HG03565 (cell line): ENCODE data around the gene YWHAB.

Source experiments
- ATAC-seq: cut with Tn5 transposase; IDR thresholded peaks from one replicate; pipeline ENCODE4 v1.9.1; 2021; ENCODE audit warnings: mild to moderate bottlenecking, moderate library complexity; ENCODE audit not compliant: unreplicated experiment

YWHAB gene

DNA sequence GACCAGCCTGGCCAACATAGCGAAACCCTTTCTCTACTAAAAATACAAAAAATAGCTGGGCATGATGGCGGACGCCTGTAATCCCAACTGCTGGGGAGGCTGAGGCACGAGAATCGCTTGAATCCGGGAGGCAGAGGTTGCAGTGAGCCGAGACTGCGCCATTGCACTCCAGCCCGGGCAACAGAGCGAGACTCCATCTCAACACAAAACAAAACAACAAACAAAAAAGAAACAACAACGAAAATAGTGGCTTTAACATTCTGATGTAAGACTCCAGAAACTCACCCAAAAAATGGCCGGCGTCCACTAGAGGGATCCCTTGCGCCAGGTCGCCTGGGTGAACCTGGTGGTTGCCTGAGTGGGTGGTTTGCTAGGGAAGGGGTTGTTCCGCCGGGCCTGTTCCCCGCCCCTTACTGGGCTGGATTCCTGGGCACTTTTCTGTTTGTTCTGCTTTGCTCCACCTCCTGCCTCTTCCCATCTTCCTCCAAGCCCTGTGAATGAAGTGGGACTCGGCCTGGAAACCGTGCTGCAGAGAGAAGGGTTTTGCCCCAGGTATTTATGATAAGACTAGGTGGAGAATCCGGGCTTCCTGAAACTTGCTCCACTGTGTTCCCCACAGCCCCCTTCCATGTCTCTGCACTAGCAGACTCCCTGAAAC is 25.9 kb downstream of the YWHAB start:
- ATAC-seq: no peak

DNA sequence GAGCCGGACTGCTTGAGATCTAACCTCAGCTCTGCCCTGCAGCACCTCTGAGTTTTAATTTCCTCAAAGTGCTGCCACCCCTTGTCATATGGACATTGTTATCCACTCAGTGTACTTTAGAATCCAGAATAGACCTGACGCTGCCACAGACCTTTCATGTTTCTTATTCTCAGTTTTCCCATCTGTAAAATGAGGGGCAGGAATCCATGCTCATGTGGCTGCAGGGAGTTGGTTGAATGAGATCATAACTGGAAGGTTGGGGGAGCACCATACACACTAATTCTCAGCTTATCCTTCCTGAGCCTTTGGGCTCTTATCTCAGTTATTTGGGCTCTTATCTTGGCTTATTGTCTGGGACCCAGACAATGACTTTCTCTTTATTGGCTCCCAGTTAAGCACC is 26.7 kb downstream of the YWHAB start:
- ATAC-seq: no peak

DNA sequence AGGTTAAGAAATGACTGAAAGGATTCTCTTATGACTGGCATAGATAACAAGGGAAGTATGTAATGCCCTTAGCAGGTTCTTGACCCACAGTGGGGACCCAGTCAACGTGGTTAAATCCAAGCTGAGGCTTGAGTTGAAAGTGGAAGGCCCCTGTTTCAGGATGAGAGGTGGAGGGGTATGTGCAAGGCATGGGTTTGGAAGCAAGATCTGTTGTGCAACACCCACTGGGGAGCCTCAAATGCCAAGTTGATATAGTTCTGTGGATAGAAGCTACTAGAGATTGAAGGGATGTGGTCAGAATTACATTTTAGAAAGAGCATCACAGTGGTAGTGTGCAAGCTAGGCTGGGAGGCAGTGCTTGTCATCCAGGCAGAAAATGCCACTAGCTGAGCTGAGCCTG is 29.4 kb downstream of the YWHAB start:
- ATAC-seq: no peak

DNA sequence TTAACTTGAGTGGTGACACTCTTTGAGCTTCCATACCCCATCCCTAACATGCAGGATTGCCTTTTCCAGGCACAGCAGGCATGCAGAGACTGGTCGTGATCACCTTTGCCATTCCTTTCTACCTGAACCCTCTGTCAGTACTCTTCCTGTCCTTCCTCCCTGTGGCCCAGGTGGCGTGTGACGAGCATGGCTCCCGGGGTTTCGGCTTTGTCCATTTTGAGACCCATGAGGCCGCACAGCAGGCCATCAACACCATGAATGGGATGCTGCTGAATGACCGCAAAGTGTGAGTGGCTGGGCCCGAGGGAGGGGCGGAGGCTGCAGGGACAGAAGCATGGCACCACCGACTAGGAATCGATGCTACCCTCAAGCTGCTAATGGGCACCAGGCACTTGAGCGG is 31.1 kb downstream of the YWHAB start:
- no peak for ATAC-seq

DNA sequence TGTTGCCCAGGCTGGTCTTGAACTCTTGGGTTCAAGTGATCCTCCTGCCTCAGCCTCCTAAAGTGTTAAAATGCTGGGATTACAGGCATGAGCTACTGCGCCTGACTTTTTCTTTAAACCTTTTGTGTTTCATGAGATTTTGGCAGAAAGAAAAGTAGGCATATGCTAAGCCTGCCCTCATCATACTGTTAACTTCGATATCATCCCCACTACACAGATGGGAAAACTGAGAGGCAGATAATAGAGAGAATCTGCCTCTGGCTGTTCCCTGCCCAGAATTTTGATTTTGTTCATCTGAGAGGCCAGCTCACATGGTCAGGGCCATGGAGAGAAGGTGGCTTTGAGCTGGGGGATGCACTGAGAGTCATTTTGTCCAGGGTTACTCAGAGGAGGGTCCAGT is 31.9 kb downstream of the YWHAB start:
- ATAC-seq: no peak

DNA sequence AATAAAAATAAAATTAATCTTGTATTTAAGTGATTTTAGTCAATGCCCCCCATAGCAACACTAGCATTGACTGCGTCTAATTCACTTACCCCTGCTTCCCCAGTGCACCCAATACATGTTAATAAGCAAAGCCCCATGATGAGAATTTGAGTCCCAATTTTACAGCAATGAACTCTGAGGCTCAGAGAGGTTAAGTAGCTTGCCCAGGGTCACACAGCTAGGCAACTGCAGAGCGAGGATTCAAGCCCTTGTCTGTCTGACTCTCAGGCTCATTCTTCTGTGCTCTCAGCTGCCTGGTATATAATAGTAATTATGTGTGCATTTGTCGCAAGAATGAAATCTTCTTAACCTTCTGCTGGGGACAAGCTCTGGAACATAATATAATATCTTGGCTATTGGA is 32.8 kb downstream of the YWHAB start:
- ATAC-seq: no peak

DNA sequence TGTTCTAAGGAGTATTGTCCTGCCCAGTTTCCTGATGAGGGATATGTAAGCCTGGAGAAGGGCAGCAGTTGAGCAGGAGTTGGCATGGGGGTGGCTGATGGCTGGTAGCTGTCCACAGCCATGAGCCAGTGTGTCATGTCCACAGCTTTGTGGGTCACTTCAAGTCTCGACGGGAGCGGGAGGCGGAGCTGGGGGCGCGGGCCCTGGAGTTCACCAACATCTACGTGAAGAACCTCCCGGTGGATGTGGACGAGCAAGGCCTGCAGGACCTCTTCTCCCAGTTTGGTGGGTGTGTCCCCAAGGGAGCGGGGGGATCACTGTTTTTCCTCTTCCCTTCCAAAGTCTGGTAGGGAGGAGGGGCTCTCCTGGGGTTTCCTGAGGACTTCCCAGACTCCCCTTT is 33.3 kb downstream of the YWHAB start:
- ATAC-seq: no peak

DNA sequence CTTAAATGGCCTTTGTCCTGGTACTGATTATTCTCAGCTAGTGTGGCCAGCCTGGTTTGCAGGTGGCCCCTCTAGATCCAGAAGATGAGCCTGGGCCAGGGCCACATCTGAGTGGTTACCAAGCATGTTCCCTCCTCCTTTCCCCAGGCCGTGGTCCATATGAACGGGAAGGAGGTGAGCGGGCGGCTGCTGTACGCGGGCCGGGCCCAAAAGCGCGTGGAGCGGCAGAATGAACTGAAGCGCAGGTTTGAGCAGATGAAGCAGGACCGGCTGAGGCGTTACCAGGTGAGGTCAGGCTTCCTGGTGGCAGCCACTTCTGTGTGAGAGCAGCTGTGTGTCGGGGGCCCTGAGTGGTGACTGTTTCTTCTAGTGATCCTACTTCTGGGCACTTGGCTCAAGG is 35.9 kb downstream of the YWHAB start:
- ATAC-seq: no peak

DNA sequence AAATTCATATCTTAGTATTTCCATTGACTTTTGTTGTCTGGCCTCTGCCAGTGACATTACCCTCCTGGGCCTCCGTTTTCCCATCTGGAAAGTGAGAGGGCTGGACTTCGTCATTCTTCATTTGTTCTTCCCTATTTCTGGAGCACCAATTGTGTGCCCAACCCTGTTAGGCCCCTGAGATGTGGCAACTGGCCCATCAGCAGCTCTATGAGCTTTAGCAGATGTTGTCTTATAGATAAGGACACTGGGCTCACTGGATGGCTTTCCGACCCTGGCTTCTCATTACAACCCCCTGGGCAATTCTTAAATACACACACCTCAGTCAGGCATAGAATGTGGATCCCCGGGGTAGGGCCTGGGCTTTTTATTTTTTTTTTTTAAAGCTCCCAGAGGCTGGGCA is 39.0 kb downstream of the YWHAB start:
- ATAC-seq: no peak

DNA sequence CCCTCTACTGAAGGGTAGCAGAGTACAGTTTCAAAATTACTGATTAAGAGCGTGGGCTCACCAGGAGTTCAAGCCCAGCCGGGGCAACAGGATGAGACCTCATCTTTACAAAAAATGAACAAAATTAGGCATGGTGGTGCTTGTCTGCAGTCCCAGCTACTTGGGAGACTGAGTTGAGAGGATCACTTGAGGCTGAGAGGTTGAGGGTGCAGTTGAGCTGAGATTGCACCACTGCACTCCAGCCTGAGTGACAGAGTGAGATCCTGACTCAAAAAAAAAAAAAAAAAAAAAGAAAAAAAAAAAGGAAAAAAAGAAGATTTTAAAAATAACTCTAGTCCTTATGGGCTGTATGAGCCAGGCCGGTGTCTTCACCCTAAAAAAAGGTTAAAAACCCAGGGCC is 43.1 kb downstream of the YWHAB start:
- ATAC-seq: no peak

DNA sequence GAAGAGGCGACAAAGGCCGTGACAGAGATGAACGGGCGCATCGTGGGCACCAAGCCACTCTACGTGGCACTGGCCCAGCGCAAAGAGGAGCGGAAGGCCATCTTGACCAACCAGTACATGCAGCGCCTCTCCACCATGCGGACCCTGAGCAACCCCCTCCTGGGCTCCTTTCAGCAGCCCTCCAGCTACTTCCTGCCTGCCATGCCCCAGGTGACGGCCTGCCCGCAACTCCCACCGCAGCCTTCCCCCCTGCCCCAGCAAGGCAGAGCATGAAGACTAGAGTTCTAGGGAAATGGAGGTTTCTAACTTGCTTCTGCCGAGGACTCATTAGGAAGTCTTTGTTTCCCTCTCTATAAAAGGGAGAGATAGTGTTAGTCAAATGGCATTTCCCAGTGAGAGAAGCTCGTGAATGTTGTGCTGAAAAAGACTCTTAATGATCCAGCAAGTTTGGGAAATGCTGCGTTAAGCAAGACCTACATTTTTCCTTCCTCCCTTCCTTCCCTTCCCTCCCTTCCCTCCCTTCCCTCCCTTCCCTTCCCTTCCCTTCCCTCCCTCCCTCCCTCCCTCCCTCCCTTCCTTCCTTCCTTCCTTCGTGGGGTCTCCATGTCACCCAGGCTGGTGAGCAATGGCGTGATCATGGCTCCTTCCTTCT is 45.1 kb downstream of the YWHAB start:
- no peak for ATAC-seq

DNA sequence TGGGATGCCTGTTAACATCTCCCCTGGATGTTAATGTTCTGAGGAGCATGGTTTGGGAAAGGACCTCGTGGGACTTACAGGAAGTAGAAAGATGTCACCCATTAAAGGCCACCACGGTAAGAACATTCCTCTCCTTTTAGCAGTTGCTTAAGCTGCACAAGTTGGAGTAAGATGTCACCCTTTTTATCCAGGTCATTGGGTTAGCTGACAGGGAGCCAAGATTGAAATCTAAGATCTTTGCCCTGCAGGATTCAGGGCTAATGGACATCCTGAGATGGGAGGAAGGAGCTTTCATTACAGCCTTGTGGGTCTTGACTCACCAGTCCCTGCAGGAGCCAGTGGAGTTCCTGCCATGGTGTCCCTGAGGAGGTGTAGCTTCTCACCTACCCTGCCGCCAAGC is 46.4 kb downstream of the YWHAB start:
- no peak for ATAC-seq

DNA sequence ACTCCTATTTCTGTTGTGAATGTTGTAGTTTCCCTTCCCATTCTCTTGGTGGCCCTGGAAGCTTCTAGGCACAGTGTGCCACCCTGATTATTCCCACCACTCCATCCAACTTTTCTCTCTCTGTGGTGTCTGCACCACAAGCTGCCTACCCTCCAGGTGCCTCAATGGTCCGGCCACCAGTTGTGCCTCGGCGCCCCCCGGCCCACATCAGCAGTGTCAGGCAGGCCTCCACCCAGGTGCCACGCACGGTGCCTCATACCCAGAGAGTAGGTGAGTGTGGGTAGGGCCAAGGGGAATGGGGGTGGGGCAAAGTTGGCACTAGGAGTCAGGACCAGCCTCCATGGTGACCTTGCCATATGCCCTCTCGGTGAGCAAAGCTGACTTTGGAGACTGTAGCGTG is 47.4 kb downstream of the YWHAB start:
- ATAC-seq: no peak

DNA sequence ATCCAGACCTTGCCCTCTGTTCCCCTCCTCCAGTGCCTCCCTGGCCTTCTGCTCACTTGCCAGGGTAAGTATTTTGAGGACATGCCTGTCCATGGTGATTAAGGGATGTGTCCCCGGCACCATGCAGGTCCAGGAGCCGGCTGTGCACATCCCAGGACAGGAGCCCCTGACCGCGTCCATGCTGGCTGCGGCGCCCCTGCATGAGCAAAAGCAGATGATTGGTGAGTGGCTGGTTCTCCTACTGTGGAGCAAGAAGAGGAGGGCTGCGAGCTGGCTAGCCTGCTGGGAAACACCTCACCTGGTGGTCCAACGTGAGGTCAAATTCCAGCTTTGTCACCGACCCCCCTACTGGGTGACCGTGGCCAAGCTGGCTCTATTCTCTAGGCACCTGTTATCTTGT is 51.0 kb downstream of the YWHAB start:
- no peak for ATAC-seq

DNA sequence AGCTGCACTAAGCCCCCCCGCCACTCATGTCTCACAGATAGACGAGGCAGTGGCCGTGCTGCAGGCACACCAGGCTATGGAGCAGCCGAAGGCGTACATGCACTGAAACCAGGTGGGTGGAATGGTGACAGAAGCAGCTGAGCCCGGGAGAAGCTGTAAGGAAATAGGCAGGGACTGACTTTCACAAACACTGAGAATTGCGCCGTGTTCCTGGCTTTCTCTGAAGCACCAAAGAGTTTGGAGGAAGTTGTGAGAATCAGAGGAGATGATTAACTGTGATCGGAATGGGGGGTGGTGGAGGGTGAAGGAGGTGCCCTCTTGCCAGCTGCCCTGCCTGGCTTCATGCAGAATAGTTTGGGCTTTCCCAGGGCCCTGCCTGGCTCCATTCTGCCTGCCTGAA is 53.1 kb downstream of the YWHAB start:
- ATAC-seq: no peak

DNA sequence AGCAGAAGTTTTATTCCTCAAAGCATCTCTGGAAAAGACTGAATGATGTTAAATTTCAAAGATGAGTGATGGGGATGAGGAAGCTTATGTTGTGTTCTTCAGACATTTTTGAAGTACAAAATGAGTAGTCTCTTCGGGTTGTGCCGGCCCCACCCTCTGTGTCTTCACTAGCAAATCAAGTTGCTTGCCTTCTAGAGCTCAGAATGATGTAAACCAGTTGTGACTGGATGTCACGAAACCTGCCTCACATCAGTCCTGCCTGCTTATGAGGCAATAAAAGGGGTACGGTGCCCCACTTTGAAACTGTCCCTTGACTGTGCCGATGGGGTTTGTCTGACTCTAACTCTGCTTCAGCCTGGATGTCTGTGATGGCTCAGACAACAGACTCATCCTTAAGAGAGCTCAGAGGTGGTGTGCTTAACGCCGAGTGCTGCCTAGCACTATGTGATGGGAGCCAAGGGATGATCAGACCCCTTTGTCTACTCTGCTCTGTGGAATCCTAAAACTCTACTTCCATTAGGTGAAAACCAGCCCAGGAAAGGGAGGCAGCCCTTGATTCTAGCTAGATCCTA is 55.7 kb downstream of the YWHAB start:
- ATAC-seq: no peak

DNA sequence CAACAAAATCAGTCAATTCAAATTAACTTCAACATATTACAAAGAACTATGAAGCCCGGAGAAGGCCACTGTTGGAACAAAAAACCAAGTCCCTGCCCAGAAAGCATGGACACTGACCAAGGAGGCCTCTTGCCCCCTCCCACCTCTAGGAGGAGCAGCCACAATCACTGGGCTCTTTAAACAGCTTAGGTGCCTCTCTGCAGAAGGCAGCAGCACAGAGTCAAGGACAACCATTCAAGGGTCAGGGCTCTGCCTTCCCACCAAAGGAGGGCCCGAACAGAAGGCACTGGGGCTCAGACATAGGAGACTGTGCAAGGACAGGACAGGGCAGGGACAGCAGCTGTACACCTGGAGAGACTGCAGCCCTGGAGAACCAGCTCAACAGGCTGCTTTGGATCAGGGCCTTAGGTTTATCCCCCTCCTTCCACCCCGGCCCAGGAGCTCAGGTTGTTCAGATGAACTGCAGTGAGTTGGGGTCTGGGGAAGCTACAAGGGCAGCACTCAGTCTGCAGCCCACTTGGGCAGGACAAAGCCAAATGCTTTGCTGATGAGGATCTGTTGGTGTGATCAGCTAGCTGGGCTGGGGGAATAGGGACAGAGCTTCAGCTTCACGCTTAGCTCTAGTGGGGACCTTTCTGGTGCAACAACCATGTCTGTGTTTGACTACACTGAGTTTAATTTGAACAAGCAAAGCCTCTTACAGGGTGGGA is 56.9 kb downstream of the YWHAB start:
- ATAC-seq: no peak

DNA sequence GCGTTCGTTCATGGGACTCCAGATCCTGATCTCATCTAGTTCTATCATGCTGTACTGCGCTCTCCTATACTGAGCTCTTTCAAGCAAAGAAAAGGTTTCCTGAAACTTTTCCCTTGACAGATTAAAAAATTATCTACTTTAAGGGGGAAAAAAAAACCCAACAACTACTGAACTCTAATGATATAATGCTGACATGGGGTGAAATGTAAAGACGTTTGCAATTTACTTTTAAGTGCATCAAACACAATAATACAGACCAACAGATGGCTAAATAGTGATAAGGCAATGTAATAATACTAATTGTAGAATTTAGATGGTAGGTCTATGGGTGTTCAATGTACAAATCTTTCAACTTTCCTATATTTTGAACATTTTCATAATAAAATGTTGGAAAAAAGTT is 58.3 kb downstream of the YWHAB start:
- no peak for ATAC-seq

DNA sequence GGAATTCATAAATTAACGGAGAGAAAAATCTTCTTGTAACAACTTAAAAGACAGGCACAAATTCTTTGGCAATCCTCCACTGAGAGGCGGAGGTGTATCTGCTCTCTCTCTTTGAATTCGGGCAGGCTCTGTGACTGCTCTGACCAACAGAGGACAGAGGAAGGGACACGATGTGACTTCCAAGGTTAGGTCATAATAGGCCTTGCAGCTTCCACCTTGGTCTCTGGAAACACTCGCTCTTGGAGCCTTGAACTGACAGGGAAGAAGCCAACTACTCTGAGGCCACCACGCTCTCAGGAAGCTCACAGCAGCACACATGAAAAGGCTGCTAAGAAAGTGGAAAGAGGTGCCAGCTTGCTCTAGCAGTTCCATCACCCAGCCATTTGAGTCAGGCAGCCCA is 59.8 kb downstream of the YWHAB start:
- ATAC-seq: no peak

DNA sequence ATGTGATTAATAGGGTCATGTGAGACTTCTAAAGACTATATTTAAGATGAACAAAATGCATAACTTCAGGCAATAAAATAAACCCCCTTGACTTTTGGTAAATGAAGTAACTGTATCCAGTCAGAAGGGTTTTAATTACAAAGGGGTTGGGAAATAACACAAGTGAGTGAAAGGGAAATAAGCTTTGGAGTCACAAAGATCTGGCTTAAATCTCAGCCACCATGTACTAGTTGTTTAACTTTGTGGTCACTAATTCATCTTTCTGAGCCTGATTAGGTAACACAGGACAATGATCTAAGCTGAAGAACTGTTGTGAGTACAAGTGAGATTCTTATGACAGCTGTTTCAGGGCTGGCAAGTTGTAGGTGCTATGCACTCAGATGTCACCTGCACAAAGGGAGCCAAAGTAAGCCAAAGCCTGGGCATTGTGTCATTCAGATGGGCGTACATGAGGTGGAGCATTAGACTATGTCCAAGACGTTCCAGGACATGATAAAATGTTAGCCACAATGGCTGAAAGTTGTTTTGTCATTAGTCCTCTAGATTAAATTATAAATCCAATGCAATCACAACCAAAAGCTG is 60.9 kb downstream of the YWHAB start:
- no peak for ATAC-seq

DNA sequence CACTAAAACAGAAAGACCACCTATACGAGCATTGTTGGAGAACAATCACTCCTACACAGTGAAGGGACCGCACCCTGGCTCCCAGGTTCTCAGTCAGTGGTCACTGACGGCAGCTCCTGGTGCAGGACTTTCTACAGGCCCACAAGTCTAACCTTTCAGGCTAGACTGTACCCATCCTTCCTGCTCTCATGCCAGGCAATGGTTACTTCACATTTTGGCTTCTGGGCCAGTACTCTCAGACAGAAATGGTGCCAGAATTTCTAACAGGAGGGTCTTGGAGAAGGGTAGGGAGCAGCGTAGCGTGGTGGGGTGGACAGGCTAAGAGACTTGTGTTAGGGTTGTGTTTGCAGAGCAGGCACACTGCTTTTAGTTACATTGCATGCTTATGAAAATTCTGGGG is 62.6 kb downstream of the YWHAB start:
- ATAC-seq: no peak

DNA sequence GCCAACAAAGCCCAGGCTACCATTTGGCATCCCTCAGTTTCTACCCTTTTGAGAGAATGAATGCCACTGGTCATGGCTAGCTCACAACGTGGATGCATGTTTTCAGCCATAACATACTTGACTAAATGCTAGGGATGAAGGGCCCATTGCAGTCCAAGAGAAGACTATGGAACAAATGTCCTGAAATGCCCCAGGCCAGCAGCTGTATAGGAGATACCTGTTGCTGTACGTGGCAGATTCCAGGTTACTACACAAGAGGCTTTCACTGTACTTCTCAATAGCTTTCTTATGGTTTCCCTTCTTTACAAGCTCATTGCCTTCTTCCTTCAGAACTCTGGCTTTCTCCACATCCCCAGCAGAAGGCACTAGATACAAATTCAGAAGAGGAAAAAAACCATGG is 63.0 kb downstream of the YWHAB start:
- ATAC-seq: no peak
